ENCODE results near the gene ARAP1.

DNA sequence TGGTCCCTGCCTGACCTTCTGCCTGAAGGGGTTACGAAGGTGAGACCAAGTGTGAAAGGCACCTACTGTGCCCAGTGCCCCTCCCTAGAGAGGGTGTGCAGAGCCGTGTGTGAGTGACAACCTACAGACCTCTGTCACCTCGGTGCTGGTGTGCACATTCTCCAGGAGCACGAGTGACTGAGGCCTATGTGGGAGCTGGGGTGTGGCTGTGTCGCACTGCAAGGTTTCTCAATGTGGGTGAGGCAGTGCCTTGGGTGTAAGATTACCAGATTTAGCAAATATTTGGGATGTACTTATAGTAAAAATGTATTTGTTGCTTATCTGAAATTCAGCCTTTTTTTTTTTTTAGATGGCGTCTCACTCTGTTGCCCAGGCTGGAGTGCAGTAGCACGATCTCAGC lies 36.0 kb upstream of the ARAP1 start:
- TF ChIP-seq, protein P1, sequence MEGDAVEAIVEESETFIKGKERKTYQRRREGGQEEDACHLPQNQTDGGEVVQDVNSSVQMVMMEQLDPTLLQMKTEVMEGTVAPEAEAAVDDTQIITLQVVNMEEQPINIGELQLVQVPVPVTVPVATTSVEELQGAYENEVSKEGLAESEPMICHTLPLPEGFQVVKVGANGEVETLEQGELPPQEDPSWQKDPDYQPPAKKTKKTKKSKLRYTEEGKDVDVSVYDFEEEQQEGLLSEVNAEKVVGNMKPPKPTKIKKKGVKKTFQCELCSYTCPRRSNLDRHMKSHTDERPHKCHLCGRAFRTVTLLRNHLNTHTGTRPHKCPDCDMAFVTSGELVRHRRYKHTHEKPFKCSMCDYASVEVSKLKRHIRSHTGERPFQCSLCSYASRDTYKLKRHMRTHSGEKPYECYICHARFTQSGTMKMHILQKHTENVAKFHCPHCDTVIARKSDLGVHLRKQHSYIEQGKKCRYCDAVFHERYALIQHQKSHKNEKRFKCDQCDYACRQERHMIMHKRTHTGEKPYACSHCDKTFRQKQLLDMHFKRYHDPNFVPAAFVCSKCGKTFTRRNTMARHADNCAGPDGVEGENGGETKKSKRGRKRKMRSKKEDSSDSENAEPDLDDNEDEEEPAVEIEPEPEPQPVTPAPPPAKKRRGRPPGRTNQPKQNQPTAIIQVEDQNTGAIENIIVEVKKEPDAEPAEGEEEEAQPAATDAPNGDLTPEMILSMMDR (IDR thresholded peaks at IDR 0.05; ENCODE audit: insufficient read depth, low read length): no peak
- TF ChIP-seq POLR2AphosphoS5 (IDR thresholded peaks at IDR 0.05; ENCODE audit: low read depth) (no peak), GABPA (IDR thresholded peaks at IDR 0.05; ENCODE audit: low read depth) (no peak)
